Cortex of kidney (tissue), 1 donor: Measurements from ENCODE around the gene ARHGAP21.

Experiments used
- DNase-seq: peaks from one replicate; lab custom pipeline; 2025; lab: John Stamatoyannopoulos, UW

The ARHGAP21 gene

DNA sequence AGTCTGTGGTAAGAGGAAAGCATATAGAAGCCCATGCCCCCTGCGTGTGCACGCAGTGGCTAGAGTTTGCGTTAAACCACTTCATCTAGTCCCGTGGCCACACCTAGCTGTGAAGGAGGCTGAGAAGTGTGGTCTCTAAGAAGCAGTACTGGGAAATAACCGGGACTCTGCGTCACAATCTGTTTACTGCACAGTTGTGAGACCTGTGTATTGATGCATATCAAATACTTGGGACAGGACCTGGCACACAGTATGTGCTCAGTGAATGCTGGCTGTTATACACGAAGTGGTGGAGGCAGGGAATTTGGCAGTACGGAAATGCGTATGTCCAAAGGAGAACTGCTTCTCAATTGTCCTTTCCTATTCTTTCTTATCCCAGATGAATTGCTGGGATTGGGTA lies 149.5 kb downstream of the ARHGAP21 start:
- no peak for DNase-seq

DNA sequence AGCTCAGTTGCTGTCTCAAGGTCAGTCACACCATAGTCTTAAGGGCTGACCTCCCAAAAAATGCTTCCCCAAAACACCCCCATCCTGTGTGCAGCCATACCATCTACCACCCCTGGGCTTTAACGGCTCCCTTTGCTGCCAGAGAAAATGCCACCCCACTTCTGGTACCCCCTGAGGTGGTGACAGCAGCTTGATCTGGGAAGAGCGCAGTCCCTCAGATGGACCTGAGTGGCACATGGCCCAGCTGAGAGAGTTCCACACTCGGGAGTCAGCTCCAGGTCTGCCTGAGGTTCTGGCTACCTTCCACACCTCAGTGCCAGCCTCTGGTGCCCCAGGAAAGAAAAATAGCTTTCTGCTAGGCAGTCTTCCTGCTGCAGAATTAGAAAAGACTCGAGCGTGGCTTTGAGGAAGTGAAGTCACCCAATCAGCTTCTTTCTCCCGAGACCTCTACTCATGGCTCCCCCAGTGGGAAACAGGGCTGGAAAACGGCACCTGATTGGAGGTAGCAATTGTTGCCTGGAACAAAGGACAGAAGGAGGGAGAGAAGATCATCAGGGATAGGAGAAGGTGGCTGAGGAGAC lies 151.7 kb downstream of the ARHGAP21 start:
- DNase-seq: no peak

DNA sequence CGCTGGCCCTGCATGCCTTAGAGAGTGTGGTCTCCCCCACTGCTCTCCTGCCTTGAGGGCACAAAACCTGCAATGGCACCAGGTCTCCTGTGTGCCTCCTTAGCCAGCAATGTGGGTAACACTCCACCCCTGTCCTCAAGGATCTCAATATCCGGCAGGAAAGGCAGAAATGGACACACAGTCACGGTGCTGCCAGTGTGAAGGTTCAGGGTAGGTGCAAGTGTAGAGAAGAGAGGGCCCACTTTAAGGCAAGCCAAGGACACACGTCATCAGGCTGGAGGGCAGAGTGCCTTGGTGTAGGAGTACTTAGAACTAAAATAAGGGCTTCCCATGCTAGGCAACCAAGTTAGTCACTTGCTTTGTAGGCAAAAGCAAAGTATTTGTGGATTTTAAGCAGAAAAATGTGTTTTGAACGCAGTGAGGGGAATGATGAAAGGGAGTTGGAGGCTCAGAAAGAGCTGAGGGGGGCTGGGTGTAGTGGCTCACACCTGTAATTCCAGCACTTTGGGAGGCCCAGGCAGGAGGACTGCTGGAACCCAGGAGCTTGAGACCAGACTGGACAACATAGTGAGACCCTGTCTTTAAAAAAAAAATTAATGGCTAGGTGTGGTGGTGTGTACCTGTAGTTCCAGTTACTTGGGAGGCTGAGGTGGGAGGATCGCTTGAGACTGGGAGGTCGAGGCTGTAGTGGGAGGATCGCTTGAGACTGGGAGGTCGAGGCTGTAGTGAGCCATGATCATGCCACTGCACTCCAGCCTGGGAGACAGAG lies 152.8 kb downstream of the ARHGAP21 start:
- DNase-seq: no peak

DNA sequence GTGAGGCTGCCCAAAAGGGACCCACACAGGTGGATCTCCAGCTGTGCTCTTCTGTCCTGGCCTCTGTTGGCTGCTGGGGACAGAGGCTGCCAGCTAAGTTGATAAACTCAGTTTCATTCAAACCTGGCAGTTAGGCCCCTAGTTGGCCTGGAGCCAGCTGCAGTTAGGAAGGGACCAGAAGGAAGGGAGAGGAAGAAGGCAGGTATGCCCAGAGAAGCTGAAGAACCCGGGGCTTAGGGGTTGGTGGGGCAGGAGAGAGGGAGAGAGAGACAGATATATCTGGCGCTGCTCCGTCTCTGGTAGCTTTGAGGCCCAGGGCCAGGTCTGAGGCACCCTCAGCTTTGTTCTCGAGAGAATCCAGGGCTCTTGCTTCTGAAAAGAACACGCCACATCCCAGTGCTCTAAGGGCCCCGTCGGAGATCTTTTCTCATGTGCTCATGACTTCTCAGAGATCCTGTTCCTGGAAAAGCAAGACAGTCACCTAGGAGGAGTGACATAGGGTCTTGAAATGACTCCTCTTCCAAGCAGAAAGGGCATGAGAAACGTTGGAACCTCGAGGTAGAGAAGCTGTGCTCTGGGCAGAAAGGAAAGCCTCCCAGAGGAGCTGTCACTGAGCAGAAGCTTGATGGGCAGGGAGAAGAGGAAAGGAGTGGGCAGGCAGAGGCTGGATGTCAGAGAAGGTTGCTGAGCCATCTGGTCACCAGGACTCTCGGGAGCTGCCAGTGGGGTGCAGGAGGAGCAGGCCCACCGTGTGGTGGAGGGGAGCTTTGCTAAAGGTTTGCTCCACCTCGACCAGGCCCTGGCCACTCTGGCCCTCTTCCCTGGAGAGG lies 153.6 kb downstream of the ARHGAP21 start:
- no peak for DNase-seq

DNA sequence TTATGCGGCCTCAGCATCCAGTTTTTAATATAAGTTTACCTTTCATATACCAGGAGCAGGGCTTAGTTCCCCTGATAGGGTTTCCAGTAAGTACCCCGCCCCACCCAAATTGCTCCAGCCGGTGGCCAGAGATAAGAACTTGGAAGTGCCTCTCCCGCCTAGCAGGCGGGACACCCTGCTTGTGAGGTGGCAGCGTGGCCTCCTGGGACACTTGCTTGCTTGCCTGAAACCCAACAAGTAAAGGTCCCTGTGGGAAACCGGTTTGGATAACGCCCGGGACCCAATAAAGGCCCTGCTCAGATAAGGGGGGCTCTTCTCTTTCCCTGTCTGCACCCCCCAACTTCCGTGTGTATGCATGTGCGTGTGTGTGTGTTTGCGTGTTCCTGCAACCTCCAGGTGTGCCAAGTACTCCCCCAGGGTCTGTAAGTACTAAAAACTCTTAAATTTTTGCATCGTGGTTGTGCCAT lies 154.3 kb downstream of the ARHGAP21 start:
- DNase-seq: no peak

DNA sequence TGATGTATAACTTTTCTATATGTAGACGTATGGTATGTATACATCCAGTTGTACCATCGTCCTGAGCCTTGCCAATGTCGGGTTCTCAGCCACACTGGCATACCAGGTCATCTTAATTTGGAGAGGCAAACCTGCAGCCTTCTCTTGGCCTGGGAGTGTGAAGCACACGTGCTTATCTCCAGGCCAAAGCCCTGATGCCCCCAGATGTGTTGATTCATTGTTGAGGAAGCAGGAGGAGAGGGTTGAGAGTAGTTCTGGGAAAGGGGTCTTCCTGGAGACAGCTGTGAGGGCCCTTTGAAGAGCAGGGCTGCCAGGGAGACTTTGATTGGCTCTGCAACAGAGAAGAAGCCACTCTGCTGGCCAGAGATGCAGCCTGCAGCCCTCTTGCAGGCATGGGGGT lies 155.6 kb downstream of the ARHGAP21 start:
- no peak for DNase-seq

DNA sequence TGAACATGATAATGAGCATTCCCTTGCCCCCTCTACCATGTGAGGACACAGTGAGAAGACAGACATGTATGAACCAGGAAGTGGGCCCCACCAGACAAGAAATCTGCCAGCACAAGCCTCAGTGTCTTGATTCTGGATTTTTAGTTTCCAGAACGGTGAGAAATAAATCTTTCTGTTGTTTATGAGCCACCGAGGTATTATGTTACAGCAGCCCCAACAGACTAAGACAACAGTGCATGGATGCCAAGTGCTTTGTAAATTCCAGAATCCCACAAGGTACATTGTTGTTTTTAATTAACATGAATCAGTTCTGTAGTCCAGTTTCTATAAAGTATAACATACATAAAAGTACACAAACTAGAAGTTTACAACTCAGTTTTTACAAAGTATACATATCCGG lies 162.2 kb downstream of the ARHGAP21 start:
- no peak for DNase-seq

DNA sequence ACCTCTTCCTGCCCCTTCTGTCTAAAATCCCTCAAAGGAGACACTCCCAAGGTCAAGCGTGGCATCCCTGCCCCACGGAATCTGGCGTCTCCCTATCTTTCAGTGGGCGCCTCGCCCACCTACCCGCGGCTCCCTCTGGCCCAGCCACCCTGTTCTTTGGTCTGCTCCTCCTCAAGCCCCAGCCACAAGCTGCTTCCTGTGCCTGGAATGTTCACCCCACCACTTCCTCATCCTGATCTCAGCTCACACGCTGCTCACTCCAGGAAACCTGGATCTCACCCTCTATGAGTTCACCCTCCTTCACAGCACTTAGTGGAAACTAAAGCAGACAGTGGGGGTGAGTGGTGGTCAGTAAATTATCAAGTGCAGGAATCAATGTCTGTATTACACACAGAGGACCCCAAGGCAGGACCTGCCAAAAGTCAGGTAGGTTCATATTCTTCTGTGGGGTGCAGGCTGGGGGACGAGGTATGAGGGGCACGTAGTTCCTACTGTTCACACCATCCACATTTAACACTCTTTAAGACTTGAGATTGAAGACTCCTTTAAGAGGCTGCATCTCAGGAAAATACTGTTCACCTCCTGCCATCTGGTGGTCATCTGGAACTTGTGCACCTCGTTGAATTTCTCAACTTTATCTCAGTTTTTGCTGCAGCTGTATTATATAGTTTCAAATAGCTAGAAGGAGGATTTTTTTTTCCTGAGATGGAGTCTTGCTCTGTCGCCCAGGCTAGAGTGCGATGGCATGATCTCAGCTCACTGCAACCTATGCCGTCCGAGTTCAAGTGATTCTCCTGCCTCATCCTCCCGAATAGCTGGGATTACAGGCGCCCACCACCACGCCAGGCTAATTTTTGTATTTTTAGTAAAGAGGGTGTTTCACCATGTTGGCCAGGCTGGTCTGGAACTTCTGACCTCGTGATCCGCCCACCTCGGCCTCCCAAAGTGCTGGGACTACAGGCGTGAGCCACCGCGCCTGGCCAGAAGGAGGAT lies 166.6 kb downstream of the ARHGAP21 start:
- no peak for DNase-seq

DNA sequence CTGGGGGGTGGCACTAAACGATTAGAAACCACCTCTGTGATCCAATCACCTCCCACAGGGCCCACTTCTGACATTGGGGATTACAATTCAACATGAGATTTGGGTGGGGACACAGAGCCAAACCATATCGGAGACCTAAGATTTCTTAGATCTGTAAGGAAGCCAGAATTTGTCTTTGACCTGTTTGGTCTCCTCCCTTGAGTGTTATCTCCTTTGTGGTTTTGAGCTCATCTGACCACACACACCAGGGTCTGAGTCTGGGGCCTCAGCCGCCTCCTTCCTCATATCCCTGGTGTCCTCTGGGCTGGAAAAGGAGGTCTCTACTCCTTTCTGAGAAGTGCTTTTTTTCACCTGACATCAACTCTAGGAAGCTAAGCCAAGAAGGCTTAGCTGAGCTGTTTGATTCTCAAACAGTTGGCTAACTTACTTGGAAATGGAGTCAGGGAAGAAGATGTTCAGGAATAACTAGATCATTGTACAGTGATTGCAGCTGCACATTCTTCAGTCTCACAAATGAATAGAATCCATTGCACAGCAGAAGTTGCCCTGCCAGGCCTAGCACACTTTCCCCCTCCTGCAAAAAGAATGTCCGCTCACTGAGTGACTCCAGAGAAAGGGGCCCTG lies 167.4 kb downstream of the ARHGAP21 start:
- DNase-seq: no peak

DNA sequence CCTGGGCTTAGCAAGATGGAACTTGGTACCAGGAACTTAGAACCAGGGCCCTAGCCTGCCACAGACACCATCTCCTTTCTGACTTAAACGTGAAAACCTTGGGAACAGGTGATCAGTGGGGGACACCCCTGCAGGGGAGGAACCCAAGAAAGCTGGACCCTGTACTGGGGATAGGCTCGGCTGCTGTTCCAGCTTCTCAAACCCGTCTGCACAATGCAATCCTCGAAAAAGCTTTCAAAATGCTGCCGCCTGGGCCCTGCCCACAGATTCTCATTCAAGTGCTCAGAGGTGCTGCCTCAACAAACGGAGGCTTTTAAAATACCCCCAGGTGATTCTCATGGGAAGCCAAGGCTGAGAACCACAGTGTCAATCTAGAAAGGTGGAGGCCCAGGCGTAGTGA lies 169.7 kb downstream of the ARHGAP21 start:
- DNase-seq: no peak

DNA sequence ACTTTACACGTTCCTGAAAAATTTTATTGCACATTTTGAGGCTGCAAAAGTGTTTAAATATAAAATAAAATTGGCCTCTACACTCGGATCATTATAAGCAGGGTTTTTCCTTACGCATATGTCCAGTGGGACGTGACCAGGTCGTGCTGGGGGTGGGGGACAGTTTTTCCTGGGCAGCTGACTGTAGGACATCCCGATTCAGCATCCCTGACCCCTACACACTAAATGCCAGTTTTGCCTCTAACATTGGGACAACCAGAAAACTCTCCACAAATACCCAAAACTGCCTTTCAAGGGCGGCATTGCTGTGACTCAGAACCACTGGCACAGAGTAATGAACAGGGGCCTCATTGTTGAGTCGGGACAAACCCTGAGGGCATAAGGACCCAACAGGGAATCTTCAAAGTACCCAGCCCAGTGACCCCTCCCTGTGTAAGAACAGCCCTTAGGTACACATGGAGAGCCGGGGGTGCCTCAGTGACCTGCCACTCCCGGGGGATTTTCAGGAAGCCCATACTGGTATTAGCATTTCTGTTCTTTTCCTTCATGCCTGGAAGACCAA lies 170.6 kb downstream of the ARHGAP21 start:
- no peak for DNase-seq

DNA sequence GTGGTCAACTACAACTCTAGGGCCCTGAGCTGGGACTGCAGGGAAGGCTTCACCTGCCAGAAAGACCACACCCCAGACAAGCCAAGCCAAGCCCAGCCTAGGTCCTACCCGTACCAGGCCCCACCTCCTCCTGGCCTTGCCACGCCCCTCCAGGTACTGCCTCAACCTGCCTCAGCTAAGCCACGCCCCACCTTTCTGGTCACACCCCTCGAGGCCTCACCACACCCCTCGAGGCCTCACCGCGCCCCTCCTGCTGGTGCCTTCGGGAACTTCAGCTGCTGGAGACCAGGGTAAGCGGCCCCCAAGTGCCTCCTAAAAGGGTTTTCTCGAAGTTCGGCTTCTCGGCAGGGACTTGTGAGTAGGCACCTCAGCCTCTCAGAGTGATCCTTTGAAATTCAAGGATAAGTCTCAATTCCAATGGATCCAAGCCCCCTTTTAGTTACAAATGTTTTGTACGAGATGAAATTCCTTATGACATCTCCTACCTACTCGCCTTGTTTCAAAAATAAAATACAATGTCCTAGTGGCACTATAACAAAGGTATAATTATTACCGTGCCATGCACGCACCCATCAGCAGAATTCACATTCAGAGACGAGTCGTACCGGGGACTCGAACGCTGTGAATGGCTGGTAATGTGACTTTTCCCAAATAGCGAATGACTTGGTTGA lies 171.2 kb downstream of the ARHGAP21 start:
- no peak for DNase-seq

DNA sequence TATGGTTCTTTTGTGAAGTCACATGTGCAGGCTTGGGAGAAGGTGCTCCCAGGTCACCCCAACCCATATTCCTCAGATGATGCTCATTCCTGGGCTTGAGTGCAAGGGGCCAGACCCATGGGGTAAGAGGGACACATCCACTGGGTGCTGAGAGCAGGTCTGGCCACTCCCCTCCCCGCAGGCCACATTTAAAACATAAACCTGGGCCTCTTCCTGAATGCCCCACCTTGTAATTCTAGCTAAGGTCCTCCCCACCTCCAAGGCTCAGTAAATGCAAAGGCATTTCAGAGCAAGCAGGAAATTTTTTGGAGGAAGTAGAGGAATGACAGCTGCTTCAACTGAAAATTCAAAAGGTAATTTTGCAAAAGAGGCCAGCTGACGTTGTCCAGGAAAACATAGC lies 172.5 kb downstream of the ARHGAP21 start:
- no peak for DNase-seq

DNA sequence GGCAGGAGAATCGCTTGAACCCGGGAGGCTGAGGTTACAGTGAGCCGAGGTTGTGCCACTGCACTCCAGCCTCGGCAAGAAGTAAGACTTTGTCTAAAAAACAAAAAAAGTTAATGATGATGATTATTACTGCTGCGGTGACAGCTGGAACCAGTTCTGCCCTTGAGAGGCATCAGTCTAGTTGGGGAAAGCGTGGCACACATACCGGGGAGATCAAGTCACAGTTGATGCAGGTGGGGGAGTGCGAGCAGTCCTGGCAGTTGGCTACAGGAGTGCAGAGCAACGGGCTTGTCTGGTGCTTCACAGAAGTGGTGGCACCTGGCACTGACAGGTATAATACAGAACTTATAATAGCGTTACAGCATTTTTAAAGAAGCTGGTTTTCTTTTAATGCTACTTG lies 173.0 kb downstream of the ARHGAP21 start:
- no peak for DNase-seq

DNA sequence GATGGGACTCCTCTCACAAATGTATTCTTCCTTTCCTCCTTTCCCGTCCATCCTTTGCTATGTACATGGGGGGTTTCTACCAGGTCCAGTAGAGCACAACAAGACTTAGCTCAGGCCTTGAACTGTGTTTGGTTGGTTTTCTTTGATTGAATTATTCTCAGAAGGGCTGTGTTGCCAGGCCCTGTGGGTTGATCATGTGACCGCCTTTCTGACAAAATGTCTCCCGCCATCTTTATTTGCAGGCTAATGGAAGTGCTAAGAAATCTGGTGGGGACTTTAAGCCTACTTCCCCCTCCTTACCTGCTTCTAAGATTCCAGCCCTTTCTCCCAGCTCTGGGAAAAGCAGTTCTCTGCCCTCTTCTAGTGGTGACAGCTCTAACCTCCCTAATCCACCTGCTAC lies 178.1 kb downstream of the ARHGAP21 start:
- DNase-seq: no peak

DNA sequence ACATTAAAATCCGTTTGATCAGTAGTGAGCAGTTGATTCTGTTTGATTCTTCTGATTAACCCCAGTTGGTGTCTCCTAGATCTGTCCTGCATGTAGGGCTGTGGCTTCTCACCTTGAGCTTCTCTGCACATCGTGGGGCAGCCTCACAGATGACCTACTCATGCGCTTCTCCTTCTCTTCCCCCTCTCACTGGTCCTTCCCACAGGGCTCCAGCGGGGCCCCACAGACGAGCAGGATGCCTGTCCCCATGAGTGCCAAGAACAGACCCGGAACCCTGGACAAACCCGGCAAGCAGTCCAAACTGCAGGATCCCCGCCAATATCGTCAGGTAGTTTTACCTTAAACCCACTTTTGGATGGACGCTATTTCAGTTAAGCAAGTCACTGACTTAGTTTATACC lies 178.9 kb downstream of the ARHGAP21 start:
- no peak for DNase-seq

DNA sequence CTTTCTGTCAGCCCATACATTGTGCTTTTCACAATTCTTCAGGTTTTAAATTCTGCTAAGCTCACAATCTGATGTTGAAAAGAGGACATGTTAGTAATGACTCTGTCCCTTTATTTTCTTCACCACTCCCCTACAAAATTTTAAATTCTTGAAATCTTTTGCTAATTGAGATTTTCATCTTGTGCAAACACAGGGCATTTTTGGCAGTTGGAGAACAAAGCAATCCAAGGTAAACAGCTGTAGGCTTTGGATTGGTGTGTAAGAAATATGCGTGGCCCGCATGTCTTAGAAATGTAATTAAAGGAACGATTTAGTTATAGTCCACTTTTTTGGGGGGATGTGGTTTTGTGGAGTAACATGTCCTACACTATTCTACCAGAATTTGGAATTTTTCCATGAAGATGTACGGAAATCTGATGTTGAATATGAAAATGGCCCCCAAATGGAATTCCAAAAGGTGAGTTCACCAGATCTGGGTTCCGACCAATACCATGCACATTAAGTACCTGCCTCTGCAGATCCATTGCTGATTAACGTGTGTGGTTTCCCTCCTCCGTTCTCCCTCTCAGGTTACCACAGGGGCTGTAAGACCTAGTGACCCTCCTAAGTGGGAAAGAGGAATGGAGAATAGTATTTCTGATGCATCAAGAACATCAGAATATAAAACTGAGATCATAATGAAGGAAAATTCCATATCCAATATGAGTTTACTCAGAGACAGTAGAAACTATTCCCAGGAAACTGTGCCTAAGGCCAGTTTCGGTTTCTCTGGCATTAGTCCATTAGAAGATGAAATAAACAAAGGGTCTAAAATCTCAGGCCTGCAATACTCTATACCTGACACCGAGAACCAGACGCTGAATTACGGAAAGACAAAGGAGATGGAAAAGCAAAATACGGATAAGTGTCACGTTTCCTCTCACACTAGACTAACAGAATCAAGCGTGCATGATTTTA lies 181.1 kb downstream of the ARHGAP21 start:
- no peak for DNase-seq

DNA sequence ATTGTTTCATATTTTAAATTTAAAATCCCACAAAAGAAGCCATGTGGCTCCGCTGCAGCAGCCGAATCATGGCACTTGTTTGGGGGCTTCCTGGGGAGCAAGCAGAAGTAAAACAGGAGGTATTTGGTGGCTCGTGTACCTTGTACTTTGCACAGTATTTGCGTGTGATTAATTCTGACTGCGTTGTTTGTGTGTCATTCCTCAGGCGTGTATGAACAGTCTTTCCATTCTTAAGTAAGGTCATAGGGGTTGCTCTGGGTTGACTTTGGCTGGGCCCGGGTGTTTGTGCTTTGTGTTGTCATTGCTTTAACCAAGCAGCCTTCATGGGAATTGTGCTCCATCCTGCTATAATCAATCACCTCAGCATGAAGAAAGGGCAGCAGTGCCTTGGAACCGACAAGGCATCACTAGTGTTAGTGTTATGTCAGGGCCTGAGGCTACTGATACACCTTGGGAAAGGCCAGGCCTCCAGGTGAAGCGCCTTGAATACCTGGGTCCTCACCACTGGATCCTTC lies 182.4 kb downstream of the ARHGAP21 start:
- DNase-seq: no peak

DNA sequence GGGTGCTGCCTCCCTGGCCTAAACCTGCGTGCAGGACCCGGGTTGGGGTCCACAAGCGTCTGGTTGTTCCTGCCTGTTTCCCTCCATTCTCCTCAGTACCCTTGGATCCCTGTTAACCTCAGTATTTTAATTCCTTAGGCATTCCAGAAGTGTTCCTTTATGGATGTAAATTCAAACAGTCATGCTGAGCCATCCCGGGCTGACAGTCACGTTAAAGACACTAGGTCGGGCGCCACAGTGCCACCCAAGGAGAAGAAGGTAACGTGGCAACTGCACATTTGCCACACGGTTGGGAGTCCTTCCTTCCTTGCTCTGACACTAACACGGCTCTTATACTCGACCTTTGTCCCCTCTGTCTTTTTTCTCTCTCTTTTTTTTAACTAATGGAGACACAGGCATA lies 187.1 kb downstream of the ARHGAP21 start:
- DNase-seq: no peak
